NT2/D1 (cell line): ENCODE measurements around the gene CCDC57.

Source experiments
- DNase-seq: peaks from one replicate; pipeline ENCODE4 v3.0.0-alpha.2; 2011; ENCODE audit warnings: low read depth, low spot score
- H3K27me3 ChIP-seq: 2 replicates; pipeline ENCODE4 v1.6.0; 2011; ENCODE audit warnings: mild to moderate bottlenecking; ENCODE audit not compliant: insufficient read length, insufficient read depth
- H3K36me3 ChIP-seq: 2 replicates; pipeline ENCODE4 v1.6.1; 2011; ENCODE audit warnings: mild to moderate bottlenecking, low read length, mixed read lengths; ENCODE audit not compliant: insufficient read depth, insufficient read length
- H3K4me1 ChIP-seq: 2 replicates; pipeline ENCODE4 v1.5.1; 2011; ENCODE audit not compliant: insufficient read depth, insufficient read length
- H3K4me3 ChIP-seq: 2 replicates; pipeline ENCODE4 v1.5.1; 2011; ENCODE audit warnings: low read depth; ENCODE audit not compliant: insufficient read length
- H3K9ac ChIP-seq: 2 replicates; pipeline ENCODE4 v1.6.0; 2011; ENCODE audit warnings: low read depth; ENCODE audit not compliant: insufficient read length
- H3K9me3 ChIP-seq: 2 replicates; pipeline ENCODE4 v1.5.1; 2011; ENCODE audit warnings: mild to moderate bottlenecking, low read length; ENCODE audit not compliant: insufficient read depth
- SUZ12 ChIP-seq: IDR thresholded peaks from 2 replicates; pipeline ENCODE4 v1.6.1; 2011; ENCODE audit not compliant: insufficient read length, insufficient read depth; ENCODE audit errors: extremely low read depth
- YY1 ChIP-seq: IDR thresholded peaks from 2 replicates; pipeline ENCODE4 v1.6.1; 2011; ENCODE audit not compliant: insufficient read length, insufficient read depth
- ZNF274 ChIP-seq: IDR thresholded peaks from 2 replicates; pipeline ENCODE4 v1.6.1; 2011; ENCODE audit warnings: mild to moderate bottlenecking, low read depth, low read length

The CCDC57 gene

DNA sequence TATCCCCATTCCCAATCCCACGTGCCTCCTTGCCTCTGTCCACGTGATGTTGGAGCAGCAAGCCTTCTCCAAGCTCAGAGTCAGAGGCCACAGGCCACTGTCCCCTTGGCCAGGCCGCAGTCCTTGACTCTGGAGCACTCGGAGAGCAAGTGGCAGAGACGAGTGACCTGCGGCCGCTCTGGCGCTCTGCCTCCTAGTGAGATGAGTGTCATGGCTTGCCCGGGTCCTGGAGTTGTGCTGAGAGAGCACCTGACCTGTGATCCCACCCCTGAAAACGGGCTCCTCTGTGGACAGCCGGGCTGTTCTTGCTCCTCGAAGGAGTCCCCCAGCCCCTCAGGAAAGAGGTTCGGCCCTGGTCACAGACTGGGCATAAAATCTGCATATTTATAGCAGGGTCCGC, 104.6 kb downstream of the CCDC57 start:
- Histone ChIP-seq H3K9ac (no peak overlapping the region), H3K36me3 (peaks cover 6% of the 10 kb centered on the region), H3K4me1 (peaks cover 30% of the 10 kb centered on the region), H3K9me3 (no peaks in the 10 kb centered on the region), H3K4me3 (no peak overlapping the region), H3K27me3 (peaks cover 6% of the 10 kb centered on the region)
- TF ChIP-seq ZNF274 (no peak), SUZ12 (no peak), YY1 (no peak)
- DNase-seq: no peak

GRCh38 chr17:82107341-82107860, 105.2 kb downstream of the CCDC57 start:
- peak overlapping the region; percentile 69 for H3K9ac ChIP-seq
- TF ChIP-seq YY1: no peak
- no peak for TF ChIP-seq SUZ12
- no peak for TF ChIP-seq ZNF274

GRCh38 chr17:82106688-82107305, 105.8 kb downstream of the CCDC57 start:
- Histone ChIP-seq H3K36me3 (peaks cover 4% of the 10 kb centered on the region), H3K4me3 (no peak overlapping the region), H3K4me1 (peaks cover 38% of the 10 kb centered on the region), H3K27me3 (no peaks in the 10 kb centered on the region), H3K9me3 (no peaks in the 10 kb centered on the region), H3K9ac (peak overlapping the region; percentile 69)
- TF ChIP-seq ZNF274 (no peak), YY1 (no peak), SUZ12 (no peak)
- DNase-seq: no peak

More at GRCh38 chr17:82107341-82107860, 105.2 kb downstream of the CCDC57 start:
- Histone ChIP-seq H3K4me1 (peaks cover 33% of the 10 kb centered on the region), H3K36me3 (peaks cover 4% of the 10 kb centered on the region), H3K4me3 (no peak overlapping the region), H3K27me3 (peaks cover 4% of the 10 kb centered on the region), H3K9me3 (no peaks in the 10 kb centered on the region)
- no peak for DNase-seq

DNA sequence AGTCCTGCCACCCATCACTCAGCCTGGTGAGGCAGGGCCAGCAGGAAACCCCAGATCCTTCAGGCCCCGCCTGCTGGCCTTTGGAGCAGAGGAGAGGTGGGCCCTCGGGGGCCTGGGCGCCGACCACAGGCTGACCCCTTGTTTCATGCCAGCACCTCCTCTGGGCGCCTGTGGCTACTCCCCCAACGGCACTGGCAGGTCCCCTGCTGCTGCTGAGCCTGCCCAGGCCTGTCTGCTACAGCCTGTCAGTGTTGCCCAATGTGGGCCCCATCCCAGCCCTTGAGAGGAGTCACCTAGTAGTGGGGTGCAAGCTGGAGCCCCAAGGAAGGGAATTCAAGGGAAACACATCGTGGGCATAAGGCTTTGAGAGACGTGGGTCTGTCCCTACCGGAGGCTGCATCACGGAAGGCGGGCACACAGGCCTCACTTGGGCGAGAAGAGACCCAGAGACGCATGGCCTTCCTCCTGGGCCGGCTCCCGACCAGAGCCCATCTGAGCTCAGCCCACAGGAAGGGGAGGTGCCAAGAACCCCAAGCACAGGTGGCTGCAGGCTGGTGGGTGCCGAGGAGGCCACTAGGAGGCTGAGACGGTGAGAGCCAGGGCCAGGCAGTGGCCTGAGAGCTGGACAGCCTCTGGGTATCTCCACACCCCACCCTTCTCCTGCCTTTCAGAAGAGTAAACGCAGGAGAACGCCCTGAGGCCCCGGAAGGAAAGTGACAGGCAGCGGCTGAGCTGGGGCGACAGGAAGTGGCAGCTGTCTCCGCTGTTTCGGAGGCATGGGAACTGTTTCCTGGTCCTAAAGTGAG, 106.6 kb downstream of the CCDC57 start:
- Histone ChIP-seq H3K9ac (peak overlapping the region; percentile 69), H3K4me1 (peaks cover 43% of the 10 kb centered on the region), H3K9me3 (no peaks in the 10 kb centered on the region), H3K27me3 (no peaks in the 10 kb centered on the region), H3K4me3 (no peak overlapping the region), H3K36me3 (peaks cover 11% of the 10 kb centered on the region)
- no peak for TF ChIP-seq ZNF274
- no peak for TF ChIP-seq SUZ12
- DNase-seq: peak; percentile 44

DNA sequence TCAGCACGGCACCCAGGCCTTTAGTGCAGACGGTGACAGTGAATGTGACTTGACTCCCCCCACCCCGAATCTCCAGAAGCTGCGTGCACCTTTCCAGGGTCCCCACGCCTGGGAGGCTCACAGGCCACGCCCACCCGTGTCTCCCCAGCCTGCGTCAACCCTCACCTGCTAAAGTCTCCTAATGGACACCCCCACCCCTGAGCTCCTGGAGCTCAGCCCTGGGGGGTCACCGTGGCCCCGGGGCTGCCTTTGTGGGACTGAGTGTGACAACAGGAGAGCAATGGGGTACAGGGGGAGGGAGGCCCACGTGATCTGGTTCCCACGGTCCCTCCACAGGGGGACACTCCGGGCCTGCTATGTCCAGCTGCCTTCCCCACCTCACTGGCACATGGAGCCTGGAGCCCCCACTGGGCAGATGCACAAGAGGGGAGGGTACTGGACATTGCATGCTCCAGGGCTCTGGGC, 107.2 kb downstream of the CCDC57 start:
- H3K9ac ChIP-seq: peak overlapping the region; percentile 69
- no peak for DNase-seq
- no peaks in the 10 kb centered on the region for H3K9me3 ChIP-seq
- peaks cover 49% of the 10 kb centered on the region for H3K4me1 ChIP-seq
- peaks cover 12% of the 10 kb centered on the region for H3K36me3 ChIP-seq
- TF ChIP-seq ZNF274: no peak
- no peak for TF ChIP-seq YY1
- no peak for TF ChIP-seq SUZ12
- no peaks in the 10 kb centered on the region for H3K27me3 ChIP-seq
- no peak overlapping the region for H3K4me3 ChIP-seq

- H3K4me3 ChIP-seq: peak overlapping the region; percentile 6
- peaks cover 53% of the 10 kb centered on the region for H3K4me1 ChIP-seq
- H3K9ac ChIP-seq: peak overlapping the region; percentile 69
- DNase-seq: no peak
- no peaks in the 10 kb centered on the region for H3K9me3 ChIP-seq
- H3K27me3 ChIP-seq: no peaks in the 10 kb centered on the region
- peaks cover 12% of the 10 kb centered on the region for H3K36me3 ChIP-seq
- no peak for TF ChIP-seq SUZ12
Measured at GRCh38 chr17:82104797-82105416, 107.7 kb downstream of the CCDC57 start.
